ENCODE results near the gene TRAPPC8.

DNA sequence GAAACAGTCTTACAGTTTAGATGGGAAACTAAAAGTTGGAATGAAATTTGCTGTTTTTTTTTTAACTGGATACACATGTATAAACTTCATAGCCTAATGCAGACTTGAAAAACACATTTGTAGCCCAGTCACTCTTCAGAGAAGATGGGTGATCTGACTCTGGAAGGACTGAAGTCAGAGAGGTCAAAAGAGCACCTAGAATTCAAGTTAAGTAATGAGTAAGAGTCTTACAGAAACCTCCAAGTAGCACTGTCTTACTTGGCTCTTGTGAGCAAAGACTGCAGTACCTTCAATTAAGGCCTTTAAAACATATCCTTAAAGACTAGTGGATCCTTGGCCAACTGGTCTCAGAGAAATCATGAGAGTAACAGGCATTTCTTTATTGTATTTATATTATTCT lies 41.9 kb downstream of the TRAPPC8 start:
- no peak for TF ChIP-seq EZH2 (IDR thresholded peaks at IDR 0.05)
- TF ChIP-seq, protein P1, sequence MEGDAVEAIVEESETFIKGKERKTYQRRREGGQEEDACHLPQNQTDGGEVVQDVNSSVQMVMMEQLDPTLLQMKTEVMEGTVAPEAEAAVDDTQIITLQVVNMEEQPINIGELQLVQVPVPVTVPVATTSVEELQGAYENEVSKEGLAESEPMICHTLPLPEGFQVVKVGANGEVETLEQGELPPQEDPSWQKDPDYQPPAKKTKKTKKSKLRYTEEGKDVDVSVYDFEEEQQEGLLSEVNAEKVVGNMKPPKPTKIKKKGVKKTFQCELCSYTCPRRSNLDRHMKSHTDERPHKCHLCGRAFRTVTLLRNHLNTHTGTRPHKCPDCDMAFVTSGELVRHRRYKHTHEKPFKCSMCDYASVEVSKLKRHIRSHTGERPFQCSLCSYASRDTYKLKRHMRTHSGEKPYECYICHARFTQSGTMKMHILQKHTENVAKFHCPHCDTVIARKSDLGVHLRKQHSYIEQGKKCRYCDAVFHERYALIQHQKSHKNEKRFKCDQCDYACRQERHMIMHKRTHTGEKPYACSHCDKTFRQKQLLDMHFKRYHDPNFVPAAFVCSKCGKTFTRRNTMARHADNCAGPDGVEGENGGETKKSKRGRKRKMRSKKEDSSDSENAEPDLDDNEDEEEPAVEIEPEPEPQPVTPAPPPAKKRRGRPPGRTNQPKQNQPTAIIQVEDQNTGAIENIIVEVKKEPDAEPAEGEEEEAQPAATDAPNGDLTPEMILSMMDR (IDR thresholded peaks at IDR 0.05): no peak

Measured in neural progenitor cell (in vitro differentiated cells).